HCT116 (cell line): ENCODE data around the gene C20orf144. TPM values are rescaled to one million over a fixed set of nuclear protein-coding genes. Genes with fewer than 3 reads are reported as not detected.

ENCODE experiments used
- ATAC-seq: fragments of 200-7000 bp; cut with Tn5 transposase; 2 replicates; pipeline ENCODE4 v1.9.1; 2020; ENCODE audit warnings: mild to moderate bottlenecking, moderate library complexity
- BruUV-seq: library from RNA; stranded (reverse); fragments of 400-500 nt; replicated peaks from 2 replicates; lab custom pipeline; 2021; lab: Mats Ljungman, UMichigan
- CTCF ChIA-PET: fragments of 300-600 bp; sonication (Branson Sonifier 250); formaldehyde crosslinking; loops from one replicate; lab custom pipeline; 2021; ENCODE audit warnings: antibody characterized with exemption; lab: Charles Lee
- POLR2A ChIA-PET: fragments of 300-600, 350-600 bp; sonication (Branson Sonifier 250); formaldehyde crosslinking; loops from one replicate; lab custom pipeline; 2021; ENCODE audit warnings: antibody characterized with exemption; lab: Charles Lee
- RAD21 ChIA-PET, 2 experiments: fragments of 300-600 bp; sonication (Branson Sonifier 250); formaldehyde crosslinking; loops; one replicate each; lab custom pipeline; 2023; ENCODE audit warnings: low total read pairs in 2 of 2; ENCODE audit not compliant: uncharacterized antibody in 2 of 2, unreplicated experiment in 2 of 2, low non-redundant PET in 1 of 2; lab: Charles Lee
- DNase-seq: peaks from one replicate; pipeline ENCODE4 v3.0.0-alpha.2; 2010; ENCODE audit warnings: low read depth, low spot score
- H2AFZ ChIP-seq: fragments of 200-600 bp; shearing (Covaris generic), sonication (generic); 2 replicates; pipeline ENCODE4 v1.6.1; 2017; ENCODE audit warnings: low read depth, mixed run types, mixed read lengths, antibody characterized with exemption, low read length; ENCODE audit not compliant: poor library complexity, severe bottlenecking
- H3K27ac ChIP-seq: 2 replicates; pipeline ENCODE4 v1.5.1; 2012; ENCODE audit warnings: low read depth, low read length
- H3K27me3 ChIP-seq: fragments of 200-600 bp; sonication (generic); 2 replicates; pipeline ENCODE4 v1.6.1; 2016; ENCODE audit warnings: mixed run types, low read length, mixed read lengths; ENCODE audit not compliant: insufficient read depth
- H3K36me3 ChIP-seq, 2 experiments: fragments of 200-500 bp in 1 of 2; fragments of 200-600 bp in 1 of 2; sonication (Bioruptor generic) in 1 of 2; sonication (generic) in 1 of 2; 2 replicates each; pipeline versions ENCODE4 v1.5.1 to v1.6.1; 2014 to 2016; ENCODE audit warnings: low read length in 2 of 2, inconsistent platforms in 1 of 2, mixed read lengths in 1 of 2, mixed run types in 1 of 2; ENCODE audit not compliant: insufficient read depth in 2 of 2, control insufficient read depth in 1 of 2
- H3K4me1 ChIP-seq, 2 experiments: fragments of 200-600 bp in 1 of 2; sonication (generic) in 1 of 2; 2 replicates each; pipeline versions ENCODE4 v1.5.1 to v1.6.1; 2012 to 2017; ENCODE audit warnings: low read length in 2 of 2, inconsistent platforms in 1 of 2, mild to moderate bottlenecking in 1 of 2, mixed read lengths in 1 of 2, mixed run types in 1 of 2, moderate library complexity in 1 of 2; ENCODE audit not compliant: insufficient read depth in 2 of 2, control insufficient read depth in 1 of 2
- H3K4me2 ChIP-seq: fragments of 200-600 bp; sonication (generic); 2 replicates; pipeline ENCODE4 v1.6.1; 2017; ENCODE audit warnings: mixed run types, low read length, mixed read lengths
- H3K4me3 ChIP-seq, 2 experiments: fragments of 200-600 bp in 1 of 2; sonication (generic) in 1 of 2; replicated peaks in 1 of 2; 2 replicates each; pipeline ENCODE4 v1.5.1; 2011 to 2016; ENCODE audit warnings: low read length in 2 of 2, control low read depth in 1 of 2, low read depth in 1 of 2, mild to moderate bottlenecking in 1 of 2, mixed read lengths in 1 of 2, mixed run types in 1 of 2
- H3K79me2 ChIP-seq: fragments of 200-600 bp; sonication (generic); 2 replicates; pipeline ENCODE4 v1.6.1; 2017; ENCODE audit warnings: mild to moderate bottlenecking, mixed run types, low read length, moderate library complexity, mixed read lengths; ENCODE audit not compliant: insufficient read depth
- H3K9ac ChIP-seq: fragments of 200-600 bp; sonication (generic); 2 replicates; pipeline ENCODE4 v1.6.1; 2016; ENCODE audit warnings: low read length, mixed read lengths
- H3K9me2 ChIP-seq: fragments of 200-600 bp; sonication (generic), shearing (Covaris generic); 2 replicates; pipeline ENCODE4 v1.6.1; 2017; ENCODE audit warnings: mixed run types, mild to moderate bottlenecking, moderate library complexity; ENCODE audit not compliant: insufficient read depth
- H3K9me3 ChIP-seq, 2 experiments: fragments of 200-500 bp in 1 of 2; fragments of 200-600 bp in 1 of 2; sonication (Bioruptor generic) in 1 of 2; sonication (generic) in 1 of 2; 2 replicates each; pipeline ENCODE4 v1.6.1; 2014 to 2017; ENCODE audit warnings: low read length in 2 of 2, mixed read lengths in 2 of 2, inconsistent platforms in 1 of 2, low read depth in 1 of 2, mild to moderate bottlenecking in 1 of 2, mixed run types in 1 of 2, moderate library complexity in 1 of 2; ENCODE audit not compliant: control insufficient read depth in 1 of 2, insufficient read depth in 1 of 2
- H4K20me1 ChIP-seq: fragments of 200-600 bp; sonication (generic), shearing (Covaris generic); 2 replicates; pipeline ENCODE4 v1.6.1; 2017; ENCODE audit warnings: mixed run types, mild to moderate bottlenecking, moderate library complexity; ENCODE audit not compliant: insufficient read depth
- CBX3 ChIP-seq: IDR thresholded peaks from 2 replicates; pipeline ENCODE4 v1.6.1; 2012; ENCODE audit warnings: low read depth
- CEBPB ChIP-seq: IDR thresholded peaks from 2 replicates; pipeline ENCODE4 v1.6.1; 2012; ENCODE audit warnings: low read depth
- ELF1 ChIP-seq: IDR thresholded peaks from 2 replicates; pipeline ENCODE4 v1.6.1; 2012; ENCODE audit warnings: low read depth, borderline replicate concordance
- EZH2 ChIP-seq: fragments of 200-600 bp; sonication (generic); IDR thresholded peaks from 2 replicates; pipeline ENCODE4 v1.6.1; 2017; ENCODE audit warnings: antibody characterized with exemption, mixed run types
- EZH2phosphoT487 ChIP-seq: fragments of 200-600 bp; IDR thresholded peaks from 2 replicates; pipeline ENCODE4 v1.6.1; 2018; ENCODE audit warnings: antibody characterized with exemption, borderline replicate concordance
- JUND ChIP-seq: IDR thresholded peaks from 2 replicates; pipeline ENCODE4 v1.6.1; 2012
- POLR2A ChIP-seq: IDR thresholded peaks from 2 replicates; pipeline ENCODE4 v1.7.0; 2011; ENCODE audit warnings: borderline replicate concordance; ENCODE audit not compliant: insufficient read depth, insufficient read length; ENCODE audit errors: extremely low read depth
- RAD21 ChIP-seq: IDR thresholded peaks from 2 replicates; pipeline ENCODE4 v1.6.1; 2012; ENCODE audit warnings: low read depth, mild to moderate bottlenecking
- SP1 ChIP-seq: IDR thresholded peaks from 2 replicates; pipeline ENCODE4 v1.6.1; 2012; ENCODE audit warnings: low read depth
- SRF ChIP-seq: IDR thresholded peaks from 2 replicates; pipeline ENCODE4 v1.6.1; 2012; ENCODE audit warnings: low read depth
- TCF7L2 ChIP-seq: IDR thresholded peaks from 2 replicates; pipeline ENCODE4 v1.7.0; 2011; ENCODE audit warnings: borderline replicate concordance, inconsistent platforms; ENCODE audit not compliant: insufficient read depth, insufficient read length; ENCODE audit errors: extremely low read depth
- YY1 ChIP-seq: IDR thresholded peaks from 2 replicates; pipeline ENCODE4 v1.6.1; 2011; ENCODE audit warnings: low read length, low read depth, moderate library complexity, mild to moderate bottlenecking; ENCODE audit not compliant: insufficient replicate concordance; ENCODE audit errors: extremely low read depth
- intact Hi-C: fragments of 100-400 bp; cut with micrococcal nuclease; formaldehyde crosslinking; loops from 2 replicates; pipeline ENCODE4 v1.10.0; 2022
- total RNA-seq: library from RNA; stranded (reverse); gene quantifications from one replicate; pipeline ENCODE4 v1.2.1, GENCODE V29; 2021; ENCODE audit not compliant: unreplicated experiment
- TF ChIP-seq, protein P1 (sequence below), 3 experiments: fragments of 200-600 bp in 1 of 3; sonication (generic) in 1 of 3; IDR thresholded peaks in 2 of 3; conservative IDR thresholded peaks in 1 of 3; 2 replicates each; pipeline ENCODE4 v1.5.1; 2012 to 2017; ENCODE audit warnings: low read depth in 2 of 3, low read length in 2 of 3, antibody characterized with exemption in 1 of 3, borderline replicate concordance in 1 of 3, control low read depth in 1 of 3, mild to moderate bottlenecking in 1 of 3, mixed read lengths in 1 of 3, mixed run types in 1 of 3, moderate library complexity in 1 of 3; ENCODE audit not compliant: insufficient read depth in 1 of 3
- TF ChIP-seq, protein P2 (sequence below): IDR thresholded peaks from 2 replicates; pipeline ENCODE4 v1.6.1; 2012
- TF ChIP-seq, protein P3 (sequence below): IDR thresholded peaks from 2 replicates; pipeline ENCODE4 v1.6.1; 2012; ENCODE audit warnings: low read depth
- TF ChIP-seq, protein P4 (sequence below): IDR thresholded peaks from 2 replicates; pipeline ENCODE4 v1.6.1; 2012
- TF ChIP-seq, protein P5 (sequence below): IDR thresholded peaks from 2 replicates; pipeline ENCODE4 v1.6.1; 2011; ENCODE audit warnings: mild to moderate bottlenecking, low read length, moderate library complexity; ENCODE audit not compliant: insufficient replicate concordance; ENCODE audit errors: extremely low read depth

C20orf144 gene
- total RNA-seq, 1 experiment from 2014 or later, result 0.37 TPM

DNA sequence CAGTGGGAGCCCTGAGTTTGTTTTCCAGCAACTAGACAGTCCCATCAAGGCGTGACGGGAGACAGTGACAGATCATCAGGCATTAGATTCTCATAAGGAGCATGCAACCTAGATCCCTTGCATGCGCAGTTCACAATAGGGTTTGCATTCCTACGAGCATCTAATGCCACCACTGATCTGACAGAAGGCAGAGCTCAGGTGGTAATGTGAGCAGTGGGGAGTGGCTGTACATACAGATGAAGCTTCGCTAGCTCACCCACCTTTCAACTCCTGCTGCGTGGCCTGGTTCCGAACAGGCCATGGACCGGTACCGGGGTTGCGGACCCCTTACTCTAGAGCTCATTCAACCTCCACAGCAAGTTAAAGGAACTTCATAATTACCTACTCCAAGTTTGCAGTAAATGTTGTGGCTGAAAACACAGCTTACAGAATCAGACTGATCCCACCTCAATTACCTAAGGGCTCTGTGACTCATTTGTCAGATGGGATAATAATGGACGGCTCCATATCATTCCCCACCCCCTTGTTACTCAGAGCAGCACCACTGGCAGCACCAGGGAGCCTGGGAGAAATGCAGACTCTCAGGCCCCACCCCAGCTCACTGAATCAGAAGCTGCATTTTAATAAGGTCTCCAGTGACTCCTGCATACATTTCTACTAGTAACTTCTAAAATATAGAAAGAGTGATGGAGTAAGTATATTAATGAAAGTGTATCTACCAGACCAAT lies 42.2 kb downstream of the C20orf144 start (continued):
- TF ChIP-seq, protein P1, sequence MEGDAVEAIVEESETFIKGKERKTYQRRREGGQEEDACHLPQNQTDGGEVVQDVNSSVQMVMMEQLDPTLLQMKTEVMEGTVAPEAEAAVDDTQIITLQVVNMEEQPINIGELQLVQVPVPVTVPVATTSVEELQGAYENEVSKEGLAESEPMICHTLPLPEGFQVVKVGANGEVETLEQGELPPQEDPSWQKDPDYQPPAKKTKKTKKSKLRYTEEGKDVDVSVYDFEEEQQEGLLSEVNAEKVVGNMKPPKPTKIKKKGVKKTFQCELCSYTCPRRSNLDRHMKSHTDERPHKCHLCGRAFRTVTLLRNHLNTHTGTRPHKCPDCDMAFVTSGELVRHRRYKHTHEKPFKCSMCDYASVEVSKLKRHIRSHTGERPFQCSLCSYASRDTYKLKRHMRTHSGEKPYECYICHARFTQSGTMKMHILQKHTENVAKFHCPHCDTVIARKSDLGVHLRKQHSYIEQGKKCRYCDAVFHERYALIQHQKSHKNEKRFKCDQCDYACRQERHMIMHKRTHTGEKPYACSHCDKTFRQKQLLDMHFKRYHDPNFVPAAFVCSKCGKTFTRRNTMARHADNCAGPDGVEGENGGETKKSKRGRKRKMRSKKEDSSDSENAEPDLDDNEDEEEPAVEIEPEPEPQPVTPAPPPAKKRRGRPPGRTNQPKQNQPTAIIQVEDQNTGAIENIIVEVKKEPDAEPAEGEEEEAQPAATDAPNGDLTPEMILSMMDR (IDR thresholded peaks at IDR 0.05 in 2 of 3, conservative IDR thresholded peaks at IDR 0.05 in 1 of 3; ENCODE audit: borderline replicate concordance in 1 of 3, insufficient read depth in 1 of 3, low read depth in 2 of 3, low read length in 2 of 3), result no peak
- TF ChIP-seq TCF7L2 (no peak), EZH2phosphoT487 (no peak)

DNA sequence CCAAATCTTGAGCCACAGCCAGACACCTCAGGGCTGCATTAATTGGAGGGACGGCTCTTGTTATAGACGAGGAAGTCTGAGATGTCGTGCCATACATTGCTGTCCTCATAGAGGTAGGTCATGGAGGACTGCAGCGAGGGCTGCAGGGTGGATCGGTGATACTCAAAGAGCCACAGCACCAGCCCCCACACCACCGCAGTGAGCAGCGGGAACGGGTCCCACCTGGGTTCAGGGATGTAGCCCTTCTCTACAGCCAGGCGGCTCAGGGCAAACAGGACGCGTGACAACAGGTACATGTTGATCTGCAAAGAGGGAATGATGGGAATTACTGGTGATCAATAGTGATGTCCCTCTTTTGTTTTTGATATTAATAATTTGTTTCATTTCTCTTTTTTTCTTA lies 45.5 kb downstream of the C20orf144 start:
- Histone ChIP-seq H3K9ac (no peak overlapping the region), H3K4me1 (peaks cover 4 to 28% of the 10 kb centered on the region in 2 experiments), H3K9me2 (no peaks in the 10 kb centered on the region), H2AFZ (no peak overlapping the region), H3K27me3 (no peaks in the 10 kb centered on the region), H3K27ac (no peak overlapping the region), H3K36me3 (0 out of 4 replicates have a peak, but pooled peaks cover 0 to 5% of the 10 kb centered on the region in 2 experiments), H3K9me3 (no peaks in the 10 kb centered on the region), H3K4me3 (no peak overlapping the region), H4K20me1 (no peaks in the 10 kb centered on the region), H3K79me2 (no peaks in the 10 kb centered on the region), H3K4me2 (no peak overlapping the region)
- no TSS peak for BruUV-seq
- intact Hi-C loops, result loop anchor here (5.0 kb wide), 1 partner anchor 960 kb away; no protein-coding TSS in a partner anchor
- ChIA-PET RAD21 (no interaction called here), POLR2A (no interaction called here), CTCF (no interaction called here)
- ATAC-seq (no peak), DNase-seq (no peak)
- TF ChIP-seq CBX3, result no peak
- no peak for TF ChIP-seq RAD21
- TF ChIP-seq, protein P2, sequence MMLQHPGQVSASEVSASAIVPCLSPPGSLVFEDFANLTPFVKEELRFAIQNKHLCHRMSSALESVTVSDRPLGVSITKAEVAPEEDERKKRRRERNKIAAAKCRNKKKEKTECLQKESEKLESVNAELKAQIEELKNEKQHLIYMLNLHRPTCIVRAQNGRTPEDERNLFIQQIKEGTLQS, result no peak
- TF ChIP-seq, protein P3, sequence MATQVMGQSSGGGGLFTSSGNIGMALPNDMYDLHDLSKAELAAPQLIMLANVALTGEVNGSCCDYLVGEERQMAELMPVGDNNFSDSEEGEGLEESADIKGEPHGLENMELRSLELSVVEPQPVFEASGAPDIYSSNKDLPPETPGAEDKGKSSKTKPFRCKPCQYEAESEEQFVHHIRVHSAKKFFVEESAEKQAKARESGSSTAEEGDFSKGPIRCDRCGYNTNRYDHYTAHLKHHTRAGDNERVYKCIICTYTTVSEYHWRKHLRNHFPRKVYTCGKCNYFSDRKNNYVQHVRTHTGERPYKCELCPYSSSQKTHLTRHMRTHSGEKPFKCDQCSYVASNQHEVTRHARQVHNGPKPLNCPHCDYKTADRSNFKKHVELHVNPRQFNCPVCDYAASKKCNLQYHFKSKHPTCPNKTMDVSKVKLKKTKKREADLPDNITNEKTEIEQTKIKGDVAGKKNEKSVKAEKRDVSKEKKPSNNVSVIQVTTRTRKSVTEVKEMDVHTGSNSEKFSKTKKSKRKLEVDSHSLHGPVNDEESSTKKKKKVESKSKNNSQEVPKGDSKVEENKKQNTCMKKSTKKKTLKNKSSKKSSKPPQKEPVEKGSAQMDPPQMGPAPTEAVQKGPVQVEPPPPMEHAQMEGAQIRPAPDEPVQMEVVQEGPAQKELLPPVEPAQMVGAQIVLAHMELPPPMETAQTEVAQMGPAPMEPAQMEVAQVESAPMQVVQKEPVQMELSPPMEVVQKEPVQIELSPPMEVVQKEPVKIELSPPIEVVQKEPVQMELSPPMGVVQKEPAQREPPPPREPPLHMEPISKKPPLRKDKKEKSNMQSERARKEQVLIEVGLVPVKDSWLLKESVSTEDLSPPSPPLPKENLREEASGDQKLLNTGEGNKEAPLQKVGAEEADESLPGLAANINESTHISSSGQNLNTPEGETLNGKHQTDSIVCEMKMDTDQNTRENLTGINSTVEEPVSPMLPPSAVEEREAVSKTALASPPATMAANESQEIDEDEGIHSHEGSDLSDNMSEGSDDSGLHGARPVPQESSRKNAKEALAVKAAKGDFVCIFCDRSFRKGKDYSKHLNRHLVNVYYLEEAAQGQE, result no peak
- no peak for TF ChIP-seq YY1
- TF ChIP-seq, protein P4, sequence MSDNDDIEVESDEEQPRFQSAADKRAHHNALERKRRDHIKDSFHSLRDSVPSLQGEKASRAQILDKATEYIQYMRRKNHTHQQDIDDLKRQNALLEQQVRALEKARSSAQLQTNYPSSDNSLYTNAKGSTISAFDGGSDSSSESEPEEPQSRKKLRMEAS, result no peak
- TF ChIP-seq SP1, result no peak
- TF ChIP-seq CEBPB, result no peak
- no peak for TF ChIP-seq POLR2A
- TF ChIP-seq ELF1, result no peak
- no peak for TF ChIP-seq EZH2
- TF ChIP-seq, protein P5, sequence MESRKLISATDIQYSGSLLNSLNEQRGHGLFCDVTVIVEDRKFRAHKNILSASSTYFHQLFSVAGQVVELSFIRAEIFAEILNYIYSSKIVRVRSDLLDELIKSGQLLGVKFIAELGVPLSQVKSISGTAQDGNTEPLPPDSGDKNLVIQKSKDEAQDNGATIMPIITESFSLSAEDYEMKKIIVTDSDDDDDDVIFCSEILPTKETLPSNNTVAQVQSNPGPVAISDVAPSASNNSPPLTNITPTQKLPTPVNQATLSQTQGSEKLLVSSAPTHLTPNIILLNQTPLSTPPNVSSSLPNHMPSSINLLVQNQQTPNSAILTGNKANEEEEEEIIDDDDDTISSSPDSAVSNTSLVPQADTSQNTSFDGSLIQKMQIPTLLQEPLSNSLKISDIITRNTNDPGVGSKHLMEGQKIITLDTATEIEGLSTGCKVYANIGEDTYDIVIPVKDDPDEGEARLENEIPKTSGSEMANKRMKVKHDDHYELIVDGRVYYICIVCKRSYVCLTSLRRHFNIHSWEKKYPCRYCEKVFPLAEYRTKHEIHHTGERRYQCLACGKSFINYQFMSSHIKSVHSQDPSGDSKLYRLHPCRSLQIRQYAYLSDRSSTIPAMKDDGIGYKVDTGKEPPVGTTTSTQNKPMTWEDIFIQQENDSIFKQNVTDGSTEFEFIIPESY, result no peak
- TF ChIP-seq JUND, result no peak
- no peak for TF ChIP-seq TCF7L2
- TF ChIP-seq SRF, result no peak
